GM12878 (cell line): ENCODE measurements around the gene SELENOP. TPM values are rescaled to one million over a fixed set of nuclear protein-coding genes. Genes with fewer than 3 reads are reported as not detected.

Experiments used
- ATAC-seq: fragments of 200-7000 bp; cut with Tn5 transposase; 3 replicates; pipeline ENCODE4 v1.9.1; 2020; ENCODE audit warnings: mild to moderate bottlenecking, moderate library complexity
- BruUV-seq: library from RNA; stranded (reverse); fragments of 400-500 nt; replicated peaks from 2 replicates; lab custom pipeline; 2021; lab: Mats Ljungman, UMichigan
- CTCF ChIA-PET: fragments of 300-600 bp; sonication (Branson Sonifier 250); formaldehyde crosslinking; extraction: SDS; loops from one replicate; lab custom pipeline; 2021; ENCODE audit warnings: inconsistent platforms; lab: Yijun Ruan, JAX
- POLR2A ChIA-PET: fragments of 350-600 bp; formaldehyde crosslinking; extraction: SDS; loops from one replicate; lab custom pipeline; 2021; ENCODE audit warnings: inconsistent platforms; lab: Charles Lee
- RAD21 ChIA-PET: fragments of 300-600 bp; sonication (Branson Sonifier 250); formaldehyde crosslinking; loops from one replicate; lab custom pipeline; 2023; ENCODE audit warnings: antibody characterized with exemption; ENCODE audit not compliant: unreplicated experiment; lab: Charles Lee
- SMC1A ChIA-PET: fragments of 300-600 bp; sonication (Branson Sonifier 250); formaldehyde crosslinking; loops from one replicate; lab custom pipeline; 2023; ENCODE audit not compliant: unreplicated experiment, uncharacterized antibody; lab: Charles Lee
- DNase-seq: peaks from one replicate; pipeline ENCODE4 v3.0.0-alpha.2; 2011; ENCODE audit warnings: low read depth, low spot score
- FAIRE-seq: peaks from 3 replicates; lab custom pipeline; 2011; peaks lifted over from hg19 to GRCh38; lab: Jason Lieb, UNC
- H2AFZ ChIP-seq: 2 replicates; pipeline ENCODE4 v1.6.0; 2011; ENCODE audit warnings: low read depth, low read length, control low read depth; ENCODE audit not compliant: control insufficient read depth
- H3K27ac ChIP-seq: 2 replicates; pipeline ENCODE4 v1.5.1; 2011; ENCODE audit warnings: control low read depth; ENCODE audit not compliant: control insufficient read depth, insufficient read depth
- H3K27me3 ChIP-seq, 2 experiments: replicated peaks in 1 of 2; 2 replicates each; pipeline versions ENCODE4 v1.6.0 to v1.6.1; 2011; ENCODE audit warnings: low read length in 1 of 2; ENCODE audit not compliant: control insufficient read depth in 2 of 2, insufficient read depth in 2 of 2
- H3K36me3 ChIP-seq, 2 experiments: 2 replicates each; pipeline ENCODE4 v1.5.1; 2011; ENCODE audit warnings: low read length in 1 of 2; ENCODE audit not compliant: control insufficient read depth in 2 of 2, insufficient read depth in 2 of 2
- H3K4me1 ChIP-seq: 2 replicates; pipeline ENCODE4 v1.6.1; 2011; ENCODE audit warnings: mild to moderate bottlenecking, low read length, moderate library complexity, mixed read lengths; ENCODE audit not compliant: control insufficient read depth, insufficient read depth
- H3K4me2 ChIP-seq: 2 replicates; pipeline ENCODE4 v1.6.0; 2011; ENCODE audit warnings: control low read depth; ENCODE audit not compliant: control insufficient read depth, insufficient read depth
- H3K4me3 ChIP-seq: fragments of 200-600 bp; sonication (generic); 2 replicates; pipeline ENCODE4 v1.5.1; 2016
- H3K79me2 ChIP-seq: 2 replicates; pipeline ENCODE4 v1.6.0; 2011; ENCODE audit warnings: low read length; ENCODE audit not compliant: control insufficient read depth, insufficient read depth
- H3K9ac ChIP-seq: 2 replicates; pipeline ENCODE4 v1.8.0; 2011; ENCODE audit warnings: low read length, control low read depth, mixed read lengths; ENCODE audit not compliant: control insufficient read depth, insufficient read depth
- H3K9me3 ChIP-seq: replicated peaks from 3 replicates; pipeline ENCODE4 v1.5.1; 2011; ENCODE audit warnings: mild to moderate bottlenecking, low read length; ENCODE audit not compliant: control insufficient read depth, insufficient read depth
- H4K20me1 ChIP-seq: 2 replicates; pipeline ENCODE4 v1.6.0; 2011; ENCODE audit not compliant: control insufficient read depth, insufficient read depth
- EP300 ChIP-seq, 2 experiments: fragments of 150-350 bp in 1 of 2; IDR thresholded peaks; 2 replicates each; pipeline ENCODE4 v1.6.1; 2011 to 2012; ENCODE audit warnings: low read depth in 2 of 2, low read length in 2 of 2, borderline replicate concordance in 1 of 2, improper control_type of control experiment in 1 of 2, inconsistent platforms in 1 of 2; ENCODE audit not compliant: control insufficient read depth in 1 of 2
- GATAD2B ChIP-seq: fragments of 450-650 bp; conservative IDR thresholded peaks from 2 replicates; pipeline ENCODE4 v1.6.1; 2017; ENCODE audit warnings: low read depth, mild to moderate bottlenecking, moderate library complexity
- NBN ChIP-seq: fragments of 450-650 bp; IDR thresholded peaks from 2 replicates; pipeline ENCODE4 v1.6.1; 2016
- REST ChIP-seq: IDR thresholded peaks from 2 replicates; pipeline ENCODE4 v1.6.1; 2012; ENCODE audit warnings: mild to moderate bottlenecking, low read depth, low read length
- STAT3 ChIP-seq: IDR thresholded peaks from 2 replicates; pipeline ENCODE4 v1.6.1; 2011; ENCODE audit warnings: low read depth, low read length, improper control_type of control experiment
- TCF3 ChIP-seq: IDR thresholded peaks from 2 replicates; pipeline ENCODE4 v1.6.1; 2012; ENCODE audit warnings: low read depth, mild to moderate bottlenecking, low read length, borderline replicate concordance; ENCODE audit not compliant: insufficient read depth
- ZNF274 ChIP-seq: IDR thresholded peaks from one replicate; pipeline ENCODE4 v1.8.0; 2011; ENCODE audit not compliant: insufficient read length, insufficient read depth
- WGBS: methylation state at CpG from one replicate; pipeline ENCODE4 v1.1.6; 2016; ENCODE audit warnings: low lambda C conversion rate; ENCODE audit not compliant: insufficient replicate concordance, insufficient coverage; ENCODE audit errors: missing lambda C conversion rate; 5-methylcytosine and 5-hydroxymethylcytosine counted together
- in situ Hi-C: fragments of 300-500 bp; cut with MboI; formaldehyde crosslinking; loops from 9 replicates; pipeline ENCODE4 v1.14.3; 2018; ENCODE audit warnings: mixed read lengths
- intact Hi-C: fragments of 100-400 bp; cut with micrococcal nuclease; formaldehyde crosslinking; loops from one replicate; pipeline ENCODE4 v1.14.2; 2022; ENCODE audit not compliant: unreplicated experiment
- polyA plus RNA-seq, 11 experiments: library from polyadenylated mRNA; depleted of rRNA in 4 of 11; unstranded in 6 of 11; stranded (reverse) in 5 of 11; fragments of >200 nt; fragmentation: Nextera tagmentation in 4 of 11; fragmentation: Illumina TruSeq in 1 of 11; extraction: Ambion mirVana in 4 of 11; extraction: Trizol in 1 of 11; gene quantifications; 1 replicate in 1 of 11; 2 replicates in 10 of 11; pipeline versions ENCODE4 v1.2.1 to v1.2.3, GENCODE V29; 2011 to 2016; ENCODE audit warnings: inconsistent platforms in 2 of 11, missing spikeins in 2 of 11, low read depth in 1 of 11
- total RNA-seq, 4 experiments: library from RNA; depleted of rRNA in 3 of 4; stranded (reverse); fragments of >200 nt in 3 of 4; fragmentation: Illumina TruSeq in 1 of 4; extraction: Trizol in 1 of 4; gene quantifications; 2 replicates each; pipeline versions ENCODE4 v1.2.1 to v1.2.3, GENCODE V29; 2013 to 2021

SELENOP gene
- total and polyA plus RNA-seq, 10 of the 15 experiments (the other 5 are each of a cell fraction or from before 2014, with no cell fraction given) = 0.08 to 5.1 (median 0.88) TPM; not detected in 3

- Histone ChIP-seq H3K4me3 (no peak overlapping the region), H3K36me3 (no peaks in the 10 kb centered on the region), H3K4me2 (no peak overlapping the region), H3K9ac (no peak overlapping the region), H3K27ac (no peak overlapping the region), H2AFZ (no peak overlapping the region), H3K79me2 (no peaks in the 10 kb centered on the region), H4K20me1 (no peaks in the 10 kb centered on the region), H3K9me3 (no peaks in the 10 kb centered on the region), H3K27me3 (no peaks in the 10 kb centered on the region), H3K4me1 (no peaks in the 10 kb centered on the region)
- WGBS = 14% methylated on average over 2 of the region's 2 CpGs
- BruUV-seq = no TSS peak
- intact Hi-C loops = no loop called here
- in situ Hi-C loops = no loop called here
- POLR2A ChIA-PET = no interaction called here
- RAD21 ChIA-PET = interaction anchor here (1.6 kb wide), 1 partner anchor 13 kb away, joined by 5 read pairs; no protein-coding TSS in a partner anchor
- ATAC-seq (no peak), DNase-seq (no peak), FAIRE-seq (no peak)
- TF ChIP-seq NBN = no peak
- TF ChIP-seq REST = no peak
- no peak for TF ChIP-seq EP300 (IDR thresholded peaks at IDR 0.05; ENCODE audit: borderline replicate concordance in 1 of 2, control insufficient read depth in 1 of 2, low read depth in 2 of 2, low read length in 2 of 2)
- no peak for TF ChIP-seq ZNF274
- TF ChIP-seq TCF3 = no peak
- no peak for TF ChIP-seq STAT3
- no peak for TF ChIP-seq GATAD2B
- SMC1A ChIA-PET = interaction anchor here (0.6 to 2.6 kb wide), 2 partner anchors 10 to 24 kb away, joined by 4 to 8 read pairs; no protein-coding TSS in a partner anchor
- CTCF ChIA-PET = interaction anchor here (0.7 to 2.1 kb wide), 2 partner anchors 59 to 67 kb away, joined by 3 to 7 read pairs; no protein-coding TSS in a partner anchor
Measured at GRCh38 chr5:42822548-42822947, 10.9 kb upstream of the SELENOP start.
